GM18511 (cell line): ENCODE measurements around the gene SYNE1.

ENCODE experiments used
- ATAC-seq: cut with Tn5 transposase; IDR thresholded peaks from one replicate; pipeline ENCODE4 v1.9.1; 2021; ENCODE audit warnings: mild to moderate bottlenecking, moderate library complexity; ENCODE audit not compliant: unreplicated experiment

Gene SYNE1

GRCh38 chr6:152248980-152249379 is 388.2 kb downstream of the SYNE1 start:
- no peak for ATAC-seq

- ATAC-seq: no peak
Observed at GRCh38 chr6:152246554-152247337, 390.4 kb downstream of the SYNE1 start.

- no peak for ATAC-seq
Observed at GRCh38 chr6:152244998-152245630, 392.0 kb downstream of the SYNE1 start.

GRCh38 chr6:152241013-152241766 is 396.0 kb downstream of the SYNE1 start:
- no peak for ATAC-seq

GRCh38 chr6:152240436-152240835 is 396.7 kb downstream of the SYNE1 start:
- ATAC-seq: no peak

- no peak for ATAC-seq
Observed at GRCh38 chr6:152236370-152237097, 400.6 kb downstream of the SYNE1 start.

GRCh38 chr6:152233547-152234320 is 403.4 kb downstream of the SYNE1 start:
- ATAC-seq: no peak

- ATAC-seq: no peak
Observed at GRCh38 chr6:152232501-152233151, 404.5 kb downstream of the SYNE1 start.

- ATAC-seq: no peak
Observed at GRCh38 chr6:152229330-152229729, 407.8 kb downstream of the SYNE1 start.

- no peak for ATAC-seq
Observed at GRCh38 chr6:152226119-152226518, 411.0 kb downstream of the SYNE1 start.

GRCh38 chr6:152225241-152225934 is 411.8 kb downstream of the SYNE1 start:
- ATAC-seq: no peak

- no peak for ATAC-seq
Observed at GRCh38 chr6:152223636-152224035, 413.5 kb downstream of the SYNE1 start.

GRCh38 chr6:152221806-152222628 is 415.1 kb downstream of the SYNE1 start:
- no peak for ATAC-seq

- ATAC-seq: no peak
Observed at GRCh38 chr6:152220786-152221185, 416.4 kb downstream of the SYNE1 start.

- no peak for ATAC-seq
Observed at GRCh38 chr6:152218887-152219286, 418.3 kb downstream of the SYNE1 start.

GRCh38 chr6:152212437-152212836 is 424.7 kb downstream of the SYNE1 start:
- ATAC-seq: no peak

GRCh38 chr6:152209211-152209610 is 428.0 kb downstream of the SYNE1 start:
- no peak for ATAC-seq
